UCSD-AML1 (cell line): ENCODE measurements around the gene U2AF2.
A peak's percentile ranks its signal among the peaks of the same experiment; 100 is the strongest.

Experiments
- DNase-seq: peaks from one replicate; lab custom pipeline; 2025; ENCODE audit not compliant: unreplicated experiment; lab: John Stamatoyannopoulos, UW

Gene U2AF2

DNA sequence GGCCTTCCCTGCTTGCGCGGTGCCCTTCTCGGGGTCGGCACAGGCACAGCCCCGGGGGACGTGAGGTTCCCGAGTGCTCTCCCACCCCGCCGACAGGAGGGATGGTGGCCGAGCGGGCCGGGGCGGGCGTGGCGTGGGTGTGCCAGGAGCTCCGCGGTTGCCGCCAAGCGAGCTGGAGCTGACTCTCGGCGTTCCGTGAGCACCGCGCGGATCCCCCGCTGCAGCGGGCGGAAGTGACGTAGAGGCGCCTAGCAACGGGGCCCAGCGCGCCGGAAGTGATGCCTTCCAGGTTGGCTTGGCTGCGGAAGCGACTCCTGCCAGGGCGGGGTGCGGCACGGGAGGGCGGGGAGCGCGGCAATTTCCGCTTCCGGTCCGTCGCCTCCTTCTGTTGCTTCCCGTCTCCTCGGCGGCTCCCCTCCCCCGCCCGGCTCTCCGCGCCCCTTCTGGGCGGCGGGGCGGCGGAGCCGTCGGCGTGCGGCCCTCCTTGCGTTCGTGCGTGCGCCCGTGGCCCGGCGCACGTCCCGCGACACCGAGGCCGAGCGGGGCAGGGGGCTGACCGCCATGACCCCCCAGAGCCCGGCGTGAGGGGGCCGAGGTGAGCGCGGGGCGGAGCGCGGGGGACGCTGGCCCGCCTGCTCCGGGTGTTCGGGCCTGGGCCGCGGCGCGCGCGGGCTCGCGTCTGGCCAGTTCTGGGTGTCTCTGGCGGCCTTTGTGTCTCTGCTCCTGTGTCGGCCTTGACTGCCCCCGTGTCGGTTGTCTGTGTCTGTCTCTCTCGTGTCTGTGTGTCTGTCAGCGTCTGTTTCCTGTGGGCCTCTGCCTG is 20.2 kb downstream of the U2AF2 start, which contains the start of gene EPN1:
TSS of gene EPN1 (plus strand) at position 386 of the 820 bp plus-strand sequence. CDS start 3,402 bp downstream, outside the sequence.
- DNase-seq, result peak; percentile 97

DNA sequence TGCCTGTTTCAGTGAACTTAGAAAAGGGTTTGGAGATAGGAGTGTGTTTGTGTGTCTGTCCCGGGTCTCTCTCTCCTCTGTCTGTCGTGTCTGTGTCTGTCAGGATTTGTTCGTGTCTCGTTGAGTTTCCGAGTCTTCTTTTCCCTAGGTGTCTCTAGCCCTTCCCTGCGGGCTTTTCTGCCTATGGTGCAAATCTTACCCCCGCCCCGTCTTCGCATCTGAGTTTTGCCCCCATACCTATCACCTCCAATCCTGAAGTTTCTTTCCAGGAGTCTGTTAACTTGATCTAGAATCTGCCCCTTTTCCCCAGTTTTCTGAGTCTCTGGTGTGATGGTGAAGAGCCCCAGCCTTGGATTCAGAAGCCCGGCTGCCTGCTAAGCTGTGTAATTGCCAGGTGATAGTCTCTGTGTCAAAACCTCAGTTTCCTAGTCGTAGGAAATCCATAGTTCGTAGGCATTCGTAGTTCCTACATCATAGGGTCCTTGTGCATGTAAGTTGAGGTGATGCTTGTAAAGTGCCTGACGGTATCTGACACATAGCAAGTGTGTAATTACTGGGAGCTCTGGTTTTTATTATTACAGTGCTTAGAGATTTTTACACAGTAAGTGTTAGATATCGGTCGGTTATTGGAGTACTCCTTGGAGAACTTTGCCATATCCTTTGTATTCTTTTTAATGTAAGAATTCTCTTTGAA is 21.0 kb downstream of the U2AF2 start:
- DNase-seq, result no peak

DNA sequence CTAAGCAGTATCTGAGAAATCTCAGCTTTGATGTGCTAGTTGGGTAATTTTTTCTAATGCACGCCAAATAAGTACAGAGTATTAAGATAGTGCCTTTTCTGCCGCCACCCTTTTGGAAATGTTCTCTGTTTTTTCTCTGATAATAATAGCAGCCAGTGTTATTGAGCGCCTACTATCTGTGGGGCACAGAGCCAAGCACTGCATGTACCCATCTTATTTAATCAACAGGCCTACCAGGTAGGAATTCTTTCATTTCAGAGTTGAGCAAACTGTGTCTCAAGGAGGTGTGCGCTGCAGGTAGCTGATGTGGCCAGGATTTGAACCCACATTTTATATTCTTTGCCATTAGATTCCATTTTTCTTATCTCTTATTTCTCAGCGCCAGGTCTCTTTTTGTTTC is 21.5 kb downstream of the U2AF2 start:
- no peak for DNase-seq

DNA sequence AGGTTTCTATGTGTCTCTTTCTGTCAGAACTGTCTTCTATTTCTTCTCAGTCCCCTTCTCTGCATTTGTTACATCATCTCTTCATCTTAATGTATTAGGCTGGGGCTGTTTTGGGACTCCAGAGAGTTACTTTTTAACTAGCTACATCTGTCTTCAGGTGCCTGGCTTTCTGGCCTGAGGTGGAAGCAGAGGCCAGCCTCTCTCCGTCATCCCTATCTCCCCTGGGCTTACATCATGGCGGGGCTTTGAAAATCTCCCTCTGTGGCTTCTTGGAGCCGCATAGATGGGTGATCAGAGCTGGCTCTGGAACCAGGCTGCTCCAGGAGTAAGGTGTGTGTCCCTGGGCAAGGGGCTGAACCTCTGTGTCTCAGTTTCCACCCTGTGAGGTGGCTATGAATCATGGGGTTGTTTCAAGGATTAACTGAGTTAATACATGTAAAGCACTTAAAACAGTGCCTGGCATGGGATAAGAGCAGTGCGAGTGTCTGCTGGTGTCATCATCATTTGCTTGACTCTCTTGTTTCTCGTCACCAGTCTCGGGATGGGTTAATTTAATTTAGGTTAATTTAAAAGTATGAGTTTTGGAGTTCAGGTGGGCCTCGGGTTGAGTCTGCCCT is 22.2 kb downstream of the U2AF2 start:
- no peak for DNase-seq

DNA sequence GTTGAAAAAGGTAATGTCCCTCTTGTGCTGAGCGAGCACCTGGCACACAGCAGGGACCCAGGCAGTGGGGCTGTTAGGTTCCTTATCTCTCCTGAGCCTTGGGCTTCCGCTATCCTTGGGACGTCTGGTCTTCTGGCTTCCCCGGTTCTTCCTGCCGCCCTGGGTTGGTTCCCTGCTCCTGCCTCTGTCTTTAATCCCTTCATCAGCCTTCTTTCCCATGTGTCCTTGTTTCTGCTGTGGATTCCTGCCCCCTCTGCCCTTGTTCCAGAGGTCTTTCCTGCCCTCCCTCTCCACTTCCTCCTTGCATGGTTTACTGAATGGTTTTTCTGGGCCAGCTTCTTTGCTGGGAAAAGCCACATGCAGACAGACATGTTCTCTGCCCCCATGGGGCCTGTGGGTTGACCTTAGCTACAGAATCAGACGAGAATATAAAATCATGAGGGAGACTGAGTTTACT is 22.8 kb downstream of the U2AF2 start:
- DNase-seq, result no peak

DNA sequence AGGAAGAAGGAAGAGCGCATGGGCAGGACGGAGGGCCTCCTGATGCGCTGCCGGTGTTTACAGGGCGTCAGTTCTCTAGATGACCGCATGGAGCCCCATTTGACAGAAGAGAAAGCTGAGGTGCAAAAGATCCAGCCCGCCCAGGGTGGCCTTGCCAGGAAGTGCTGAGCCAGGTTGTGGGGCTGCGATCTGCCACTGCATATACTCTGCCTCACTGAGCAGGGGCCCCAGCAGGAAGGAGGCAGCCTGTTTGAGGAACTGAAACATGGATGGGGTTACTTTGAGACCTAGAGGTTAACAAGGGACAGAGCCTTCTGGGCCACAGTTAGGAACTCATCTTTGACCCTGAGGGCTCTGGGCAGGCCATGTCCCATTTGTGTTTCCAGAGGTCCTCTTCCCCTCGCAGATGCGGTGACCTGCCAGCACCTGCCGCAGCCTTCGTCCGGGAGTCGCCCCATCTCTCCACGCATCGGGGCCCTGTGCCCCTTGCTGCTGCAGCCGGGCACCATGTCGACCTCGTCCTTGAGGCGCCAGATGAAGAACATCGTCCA is 23.4 kb downstream of the U2AF2 start:
- peak; percentile 38 for DNase-seq

GRCh38 chr19:55679343-55680257 is 24.8 kb downstream of the U2AF2 start:
- DNase-seq, result no peak

- DNase-seq, result no peak
Measured at GRCh38 chr19:55680339-55681130, 25.7 kb downstream of the U2AF2 start.

DNA sequence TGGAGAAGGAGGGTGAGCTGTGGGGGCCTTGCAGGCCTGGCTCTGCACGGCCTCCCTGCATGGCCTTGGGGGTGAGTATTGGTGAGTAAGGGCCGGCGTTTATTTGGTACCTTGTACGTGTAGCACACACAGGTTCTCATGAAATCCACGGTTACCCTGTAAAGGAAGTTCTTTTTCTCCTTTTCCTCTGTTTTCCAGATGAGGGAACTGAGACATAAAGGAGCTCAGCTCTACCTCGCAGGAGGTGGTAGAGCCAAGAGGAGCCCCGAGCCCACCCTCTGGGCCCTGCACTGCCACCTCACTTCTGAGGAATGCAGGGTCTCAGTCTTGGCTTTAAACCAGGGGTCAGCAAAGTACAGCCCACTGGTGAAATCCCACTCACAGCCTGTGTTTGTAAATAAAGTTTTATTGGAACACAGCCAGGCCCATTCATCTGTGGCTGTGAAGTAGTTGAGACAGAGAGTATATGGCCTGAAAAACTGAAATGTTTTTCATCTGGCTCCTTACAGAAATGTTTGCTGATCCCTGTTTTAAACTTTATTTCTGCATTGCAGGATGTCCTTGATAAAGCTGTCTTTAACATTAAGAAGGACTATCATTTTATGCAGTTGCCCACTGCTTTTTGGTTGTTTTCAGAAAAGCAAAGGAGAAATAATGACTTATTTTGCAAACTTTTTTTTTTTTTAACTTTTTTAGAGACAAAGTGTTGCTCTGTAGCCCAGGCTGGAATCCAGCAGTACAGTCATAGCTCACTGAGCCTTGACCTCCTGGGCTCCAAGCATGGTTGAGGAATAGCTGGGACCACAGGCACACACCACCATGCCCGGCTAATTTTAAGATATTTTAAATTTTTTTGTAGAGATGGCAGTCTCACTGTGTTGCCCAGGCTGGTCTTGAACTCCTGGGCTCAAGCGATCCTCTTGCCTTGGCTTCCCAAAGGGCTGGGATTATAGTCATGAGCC is 26.6 kb downstream of the U2AF2 start:
- no peak for DNase-seq

DNA sequence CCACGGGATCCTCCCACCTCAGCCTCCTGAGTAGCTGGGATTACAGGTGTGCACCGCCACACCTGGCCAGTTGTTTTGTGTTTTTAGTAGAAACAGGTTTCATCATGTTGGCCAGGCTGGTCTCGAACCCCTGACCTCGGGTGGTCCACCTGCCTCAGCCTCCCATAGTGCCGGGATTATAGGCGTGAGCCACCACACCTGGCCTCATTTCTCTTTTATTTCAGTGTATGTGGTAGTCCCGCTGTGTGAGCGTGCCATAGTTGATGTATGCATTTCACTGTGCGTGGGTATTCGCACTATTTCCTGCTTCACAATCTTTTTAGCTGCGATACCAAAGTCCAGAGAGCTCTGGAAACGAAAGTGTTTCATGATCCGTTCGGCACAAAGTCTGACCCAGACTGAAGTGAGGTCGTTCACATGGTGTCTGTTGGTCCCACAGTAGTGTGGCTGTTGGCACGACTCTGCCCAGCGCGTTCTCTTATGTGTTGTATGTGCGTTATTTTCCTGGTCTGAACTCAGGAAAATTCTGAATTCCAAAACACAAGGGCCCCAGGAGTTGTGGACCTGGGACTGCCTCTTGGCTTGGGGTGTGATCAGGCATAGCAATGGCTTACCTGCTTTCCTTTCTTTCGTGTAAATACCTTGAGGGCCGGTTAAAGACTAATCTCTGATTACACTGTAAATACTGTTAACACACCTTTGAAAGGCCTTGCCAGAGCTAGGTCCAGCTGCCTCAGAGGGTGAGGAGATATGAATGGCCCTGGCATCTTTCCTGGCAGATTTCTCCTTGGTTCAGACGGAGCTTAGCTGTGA is 28.8 kb downstream of the U2AF2 start:
- no peak for DNase-seq

GRCh38 chr19:55684946-55685681 is 30.3 kb downstream of the U2AF2 start:
- no peak for DNase-seq

GRCh38 chr19:55685776-55686175 is 30.9 kb downstream of the U2AF2 start:
- no peak for DNase-seq

DNA sequence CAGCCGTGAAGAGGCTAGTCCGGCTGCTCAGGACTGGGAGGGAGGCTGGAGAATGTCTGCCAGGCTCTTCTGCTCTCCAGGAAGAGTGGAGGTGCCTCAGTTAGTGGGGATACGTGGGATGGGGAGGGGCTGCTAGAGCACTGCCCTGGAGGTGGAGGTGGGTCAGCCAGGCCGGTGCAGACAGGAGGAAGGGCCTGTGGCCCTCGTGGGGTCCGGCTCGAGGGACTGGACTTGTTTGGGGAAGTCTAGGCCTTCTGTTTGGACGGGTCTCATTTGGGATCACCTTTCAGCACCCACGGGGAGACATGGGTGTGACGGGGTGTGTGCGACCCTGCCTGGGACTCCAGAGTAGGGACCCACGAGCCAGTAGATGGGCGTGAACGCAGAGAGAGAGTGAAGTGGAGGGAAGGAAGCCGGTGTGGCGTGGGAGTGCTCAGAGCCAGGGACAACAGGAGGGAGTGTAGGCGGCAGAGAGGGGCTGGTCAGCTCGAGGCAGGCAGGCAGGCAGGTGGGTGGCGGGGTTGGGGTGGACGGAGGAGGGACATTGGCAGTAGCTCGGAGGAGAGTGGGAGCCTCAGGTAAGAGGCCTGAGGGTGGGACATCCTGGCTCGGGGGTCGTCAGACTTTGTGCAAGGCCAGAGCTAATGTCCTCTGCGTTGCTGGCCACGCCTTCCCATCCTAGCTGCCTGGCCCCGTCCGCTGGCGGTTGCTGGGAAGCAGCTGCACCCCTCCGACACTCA is 31.6 kb downstream of the U2AF2 start:
- DNase-seq, result no peak

GRCh38 chr19:55687281-55688201 is 32.7 kb downstream of the U2AF2 start:
- no peak for DNase-seq
